ENCODE data around the gene CFAP299.
A peak's percentile ranks its signal among the peaks of the same experiment; 100 is the strongest.
"Not testable (repeated sequence)": the region's sequence is repeated elsewhere in the genome, so short reads cannot be mapped to it uniquely, and the experiment has no call there.

The CFAP299 gene

GRCh38 chr4:80615099-80615498 lies 279.6 kb downstream of the CFAP299 start:
- no peak for DNase-seq (ENCODE audit: insufficient read length, low spot score)
- TF ChIP-seq POLR2AphosphoS5 (IDR thresholded peaks at IDR 0.05; ENCODE audit: low read depth, low read length): no peak
- no peak for TF ChIP-seq PAX5 (IDR thresholded peaks at IDR 0.05; ENCODE audit: insufficient read depth, low read length, severe bottlenecking)
- no peak for TF ChIP-seq TAF1 (IDR thresholded peaks at IDR 0.05; ENCODE audit: low read depth, low read length)
- no peak for TF ChIP-seq SPI1 (IDR thresholded peaks at IDR 0.05; ENCODE audit: low read depth, low read length)
- no peak for TF ChIP-seq POU2F2 (IDR thresholded peaks at IDR 0.05; ENCODE audit: low read depth, low read length)
- no peak for TF ChIP-seq POLR2A (IDR thresholded peaks at IDR 0.05; ENCODE audit: low read depth, low read length)
- no peak for FAIRE-seq

GRCh38 chr4:80619070-80619674 lies 283.6 kb downstream of the CFAP299 start:
- DNase-seq (ENCODE audit: insufficient read length, low spot score): no peak
- TF ChIP-seq POU2F2 (IDR thresholded peaks at IDR 0.05; ENCODE audit: low read depth, low read length) (no peak), POLR2AphosphoS5 (IDR thresholded peaks at IDR 0.05; ENCODE audit: low read depth, low read length) (no peak), TAF1 (IDR thresholded peaks at IDR 0.05; ENCODE audit: low read depth, low read length) (no peak), POLR2A (IDR thresholded peaks at IDR 0.05; ENCODE audit: low read depth, low read length) (no peak), PAX5 (IDR thresholded peaks at IDR 0.05; ENCODE audit: insufficient read depth, low read length, severe bottlenecking) (no peak), SPI1 (IDR thresholded peaks at IDR 0.05; ENCODE audit: low read depth, low read length) (no peak)
- no peak for FAIRE-seq

GRCh38 chr4:80631861-80632260 lies 296.3 kb downstream of the CFAP299 start:
- TF ChIP-seq TAF1 (IDR thresholded peaks at IDR 0.05; ENCODE audit: low read depth, low read length): no peak
- TF ChIP-seq PAX5 (IDR thresholded peaks at IDR 0.05; ENCODE audit: insufficient read depth, low read length, severe bottlenecking): no peak
- TF ChIP-seq POLR2A (IDR thresholded peaks at IDR 0.05; ENCODE audit: low read depth, low read length): no peak
- TF ChIP-seq SPI1 (IDR thresholded peaks at IDR 0.05; ENCODE audit: low read depth, low read length): no peak
- no peak for TF ChIP-seq POLR2AphosphoS5 (IDR thresholded peaks at IDR 0.05; ENCODE audit: low read depth, low read length)
- TF ChIP-seq POU2F2 (IDR thresholded peaks at IDR 0.05; ENCODE audit: low read depth, low read length): no peak
- FAIRE-seq: no peak

GRCh38 chr4:80637190-80637589 lies 301.7 kb downstream of the CFAP299 start:
- DNase-seq (ENCODE audit: insufficient read length, low spot score): no peak
- FAIRE-seq: no peak
- no peak for TF ChIP-seq POLR2AphosphoS5 (IDR thresholded peaks at IDR 0.05; ENCODE audit: low read depth, low read length)
- no peak for TF ChIP-seq POU2F2 (IDR thresholded peaks at IDR 0.05; ENCODE audit: low read depth, low read length)
- TF ChIP-seq SPI1 (IDR thresholded peaks at IDR 0.05; ENCODE audit: low read depth, low read length): no peak
- TF ChIP-seq PAX5 (IDR thresholded peaks at IDR 0.05; ENCODE audit: insufficient read depth, low read length, severe bottlenecking): no peak
- TF ChIP-seq TAF1 (IDR thresholded peaks at IDR 0.05; ENCODE audit: low read depth, low read length): no peak
- no peak for TF ChIP-seq POLR2A (IDR thresholded peaks at IDR 0.05; ENCODE audit: low read depth, low read length)

More at GRCh38 chr4:80631861-80632260, 296.3 kb downstream of the CFAP299 start:
- no peak for DNase-seq (ENCODE audit: insufficient read length, low spot score)

GRCh38 chr4:80646061-80646460 lies 310.5 kb downstream of the CFAP299 start:
- TF ChIP-seq POLR2A (IDR thresholded peaks at IDR 0.05; ENCODE audit: low read depth, low read length): no peak
- no peak for TF ChIP-seq PAX5 (IDR thresholded peaks at IDR 0.05; ENCODE audit: insufficient read depth, low read length, severe bottlenecking)
- no peak for DNase-seq (ENCODE audit: insufficient read length, low spot score)
- no peak for FAIRE-seq

- DNase-seq (ENCODE audit: insufficient read length, low spot score): no peak
- no peak for FAIRE-seq
- no peak for TF ChIP-seq POLR2A (IDR thresholded peaks at IDR 0.05; ENCODE audit: low read depth, low read length)
- no peak for TF ChIP-seq TAF1 (IDR thresholded peaks at IDR 0.05; ENCODE audit: low read depth, low read length)
- TF ChIP-seq PAX5 (IDR thresholded peaks at IDR 0.05; ENCODE audit: insufficient read depth, low read length, severe bottlenecking): no peak
- no peak for TF ChIP-seq POLR2AphosphoS5 (IDR thresholded peaks at IDR 0.05; ENCODE audit: low read depth, low read length)
These were observed 320.1 kb downstream of the CFAP299 start for GRCh38 chr4:80655662-80656061.

- DNase-seq (ENCODE audit: insufficient read length, low spot score); FAIRE-seq: not testable (repeated sequence)
These were observed 334.6 kb downstream of the CFAP299 start for GRCh38 chr4:80670118-80670517.

- FAIRE-seq: no peak
- TF ChIP-seq PAX5 (IDR thresholded peaks at IDR 0.05; ENCODE audit: insufficient read depth, low read length, severe bottlenecking) (no peak), SPI1 (IDR thresholded peaks at IDR 0.05; ENCODE audit: low read depth, low read length) (no peak), POU2F2 (IDR thresholded peaks at IDR 0.05; ENCODE audit: low read depth, low read length) (no peak), POLR2A (IDR thresholded peaks at IDR 0.05; ENCODE audit: low read depth, low read length) (no peak), POLR2AphosphoS5 (IDR thresholded peaks at IDR 0.05; ENCODE audit: low read depth, low read length) (no peak), TAF1 (IDR thresholded peaks at IDR 0.05; ENCODE audit: low read depth, low read length) (no peak)
These were observed 342.9 kb downstream of the CFAP299 start for GRCh38 chr4:80678413-80678812.

GRCh38 chr4:80680934-80681333 lies 345.4 kb downstream of the CFAP299 start:
- no peak for TF ChIP-seq SPI1 (IDR thresholded peaks at IDR 0.05; ENCODE audit: low read depth, low read length)
- TF ChIP-seq TAF1 (IDR thresholded peaks at IDR 0.05; ENCODE audit: low read depth, low read length): no peak
- no peak for TF ChIP-seq POLR2A (IDR thresholded peaks at IDR 0.05; ENCODE audit: low read depth, low read length)
- no peak for TF ChIP-seq POLR2AphosphoS5 (IDR thresholded peaks at IDR 0.05; ENCODE audit: low read depth, low read length)
- no peak for TF ChIP-seq POU2F2 (IDR thresholded peaks at IDR 0.05; ENCODE audit: low read depth, low read length)
- no peak for TF ChIP-seq PAX5 (IDR thresholded peaks at IDR 0.05; ENCODE audit: insufficient read depth, low read length, severe bottlenecking)
- DNase-seq (ENCODE audit: insufficient read length, low spot score) (no peak), FAIRE-seq (no peak)

More at GRCh38 chr4:80678413-80678812, 342.9 kb downstream of the CFAP299 start:
- no peak for DNase-seq (ENCODE audit: insufficient read length, low spot score)

GRCh38 chr4:80685214-80685613 lies 349.7 kb downstream of the CFAP299 start:
- TF ChIP-seq SPI1 (IDR thresholded peaks at IDR 0.05; ENCODE audit: low read depth, low read length) (peak; percentile 60), TAF1 (IDR thresholded peaks at IDR 0.05; ENCODE audit: low read depth, low read length) (no peak)
- no peak for FAIRE-seq
- no peak for DNase-seq (ENCODE audit: insufficient read length, low spot score)

- not testable (repeated sequence) for DNase-seq (ENCODE audit: insufficient read length, low spot score); FAIRE-seq
These were observed 352.2 kb downstream of the CFAP299 start for GRCh38 chr4:80687736-80688135.

Measured in GM12891 (cell line).